ENCODE measurements around the gene SUN2. TPM values are rescaled to one million over a fixed set of nuclear protein-coding genes. Genes with fewer than 3 reads are reported as not detected.

The SUN2 gene
- total RNA-seq, 1 donor from 2014 or later: 209 TPM

DNA sequence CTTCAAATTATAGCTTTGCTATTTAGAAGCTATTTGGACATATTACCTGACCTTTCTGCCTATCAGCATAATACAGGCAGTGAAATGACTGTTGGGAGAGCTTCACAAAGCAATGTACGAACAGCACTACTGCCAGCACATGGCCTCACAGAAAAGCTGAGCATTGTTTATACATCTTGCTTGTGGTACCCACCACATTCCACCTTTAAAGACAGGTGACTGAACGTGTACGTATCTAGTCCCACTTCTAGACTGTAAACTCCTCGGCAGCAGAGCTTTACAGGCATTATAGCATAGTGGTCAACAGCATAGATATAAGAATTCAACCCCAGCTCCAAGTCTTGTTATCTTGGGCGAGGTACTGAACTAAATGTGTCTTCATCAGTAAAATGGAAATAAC is 56.7 kb downstream of the SUN2 start:
- intact Hi-C loops (cut with DNase I): no loop called here
- Histone ChIP-seq H3K4me3 (peak overlapping the region; percentile 79), H3K27me3 (ENCODE audit: low read depth) (no peaks in the 10 kb centered on the region), H3K9me3 (no peaks in the 10 kb centered on the region), H3K4me1 (peaks cover 67% of the 10 kb centered on the region), H3K36me3 (peaks cover 4% of the 10 kb centered on the region), H3K27ac (peak overlapping the region; percentile 98)
- TF ChIP-seq, protein P1, sequence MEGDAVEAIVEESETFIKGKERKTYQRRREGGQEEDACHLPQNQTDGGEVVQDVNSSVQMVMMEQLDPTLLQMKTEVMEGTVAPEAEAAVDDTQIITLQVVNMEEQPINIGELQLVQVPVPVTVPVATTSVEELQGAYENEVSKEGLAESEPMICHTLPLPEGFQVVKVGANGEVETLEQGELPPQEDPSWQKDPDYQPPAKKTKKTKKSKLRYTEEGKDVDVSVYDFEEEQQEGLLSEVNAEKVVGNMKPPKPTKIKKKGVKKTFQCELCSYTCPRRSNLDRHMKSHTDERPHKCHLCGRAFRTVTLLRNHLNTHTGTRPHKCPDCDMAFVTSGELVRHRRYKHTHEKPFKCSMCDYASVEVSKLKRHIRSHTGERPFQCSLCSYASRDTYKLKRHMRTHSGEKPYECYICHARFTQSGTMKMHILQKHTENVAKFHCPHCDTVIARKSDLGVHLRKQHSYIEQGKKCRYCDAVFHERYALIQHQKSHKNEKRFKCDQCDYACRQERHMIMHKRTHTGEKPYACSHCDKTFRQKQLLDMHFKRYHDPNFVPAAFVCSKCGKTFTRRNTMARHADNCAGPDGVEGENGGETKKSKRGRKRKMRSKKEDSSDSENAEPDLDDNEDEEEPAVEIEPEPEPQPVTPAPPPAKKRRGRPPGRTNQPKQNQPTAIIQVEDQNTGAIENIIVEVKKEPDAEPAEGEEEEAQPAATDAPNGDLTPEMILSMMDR (IDR thresholded peaks at IDR 0.05): no peak
- ATAC-seq (no peak), DNase-seq (no peak)

DNA sequence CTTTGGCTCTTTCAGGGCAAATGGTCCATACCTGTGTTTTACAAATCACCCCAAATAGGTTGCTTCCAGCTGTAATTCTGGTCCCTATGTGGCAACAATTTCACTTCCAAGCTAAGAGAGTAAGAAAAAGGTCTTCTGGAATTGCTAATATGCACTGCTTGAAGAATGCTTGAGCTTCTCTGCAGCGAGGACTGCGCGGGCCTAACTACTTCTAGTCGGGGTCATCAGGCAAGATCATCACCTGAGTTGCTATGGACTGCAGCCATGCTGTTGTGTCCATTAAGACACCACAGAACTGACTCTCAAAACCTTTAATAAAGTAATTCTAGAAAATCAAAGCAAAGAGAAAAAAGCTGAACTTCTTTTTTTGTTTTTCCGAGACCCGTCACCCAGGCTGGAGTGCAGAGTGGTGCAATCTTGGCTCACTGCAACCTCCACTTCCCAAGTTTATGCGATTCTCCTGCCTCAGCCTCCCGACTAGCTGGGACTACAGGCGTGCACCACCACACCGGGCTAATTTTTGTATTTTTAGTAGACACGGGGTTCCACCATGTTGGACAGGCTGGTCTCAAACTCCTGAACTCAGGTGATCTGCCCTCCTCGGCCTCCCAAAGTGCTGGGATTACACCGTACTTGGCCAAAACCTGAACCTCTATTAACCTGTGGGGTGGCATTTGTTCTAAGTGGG is 57.2 kb downstream of the SUN2 start:
- DNase-seq (no peak), ATAC-seq (no peak)
- Histone ChIP-seq H3K36me3 (peaks cover 4% of the 10 kb centered on the region), H3K4me1 (peaks cover 73% of the 10 kb centered on the region), H3K4me3 (peak overlapping the region; percentile 79), H3K9me3 (no peaks in the 10 kb centered on the region), H3K27me3 (ENCODE audit: low read depth) (no peaks in the 10 kb centered on the region), H3K27ac (peak overlapping the region; percentile 98)
- intact Hi-C loops (cut with DNase I): no loop called here
- TF ChIP-seq, protein P1 (IDR thresholded peaks at IDR 0.05): no peak

DNA sequence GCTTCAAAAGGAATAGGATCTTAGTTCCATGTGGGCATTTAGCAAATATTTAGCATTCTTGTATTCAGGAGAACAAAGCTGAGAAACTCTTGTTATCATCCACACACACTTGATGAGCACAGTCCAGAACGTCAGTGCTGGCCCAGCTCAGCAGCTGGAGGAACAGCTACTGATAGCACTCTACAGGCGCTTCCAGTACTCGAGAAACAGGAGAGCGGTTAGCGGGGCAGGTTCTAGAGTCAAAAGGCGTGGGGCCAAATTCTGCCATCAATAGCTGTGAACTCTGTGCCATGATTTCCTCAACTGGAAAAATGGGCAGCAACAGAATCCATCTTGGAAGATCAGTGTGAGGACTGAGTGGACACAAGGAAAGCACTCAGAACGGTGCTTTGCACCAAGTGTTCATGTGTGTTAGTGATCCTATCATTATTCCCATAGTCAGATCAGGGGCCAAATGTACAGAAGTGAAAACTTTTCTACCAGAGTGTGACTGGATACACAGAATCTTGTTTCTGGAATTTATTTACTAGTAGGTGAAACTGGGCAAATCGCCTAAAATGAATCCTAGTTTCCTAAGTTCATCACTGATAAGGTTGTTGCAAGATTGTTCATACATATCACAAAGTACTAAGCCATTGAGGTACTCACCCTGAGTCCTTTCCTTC is 58.2 kb downstream of the SUN2 start:
- Histone ChIP-seq H3K4me1 (peaks cover 76% of the 10 kb centered on the region), H3K27me3 (ENCODE audit: low read depth) (no peaks in the 10 kb centered on the region), H3K27ac (peak overlapping the region; percentile 98), H3K9me3 (no peaks in the 10 kb centered on the region), H3K4me3 (peak overlapping the region; percentile 79), H3K36me3 (peaks cover 4% of the 10 kb centered on the region)
- TF ChIP-seq, protein P1 (IDR thresholded peaks at IDR 0.05): no peak
- no peak for DNase-seq
- no peak for ATAC-seq
- intact Hi-C loops (cut with DNase I): no loop called here

DNA sequence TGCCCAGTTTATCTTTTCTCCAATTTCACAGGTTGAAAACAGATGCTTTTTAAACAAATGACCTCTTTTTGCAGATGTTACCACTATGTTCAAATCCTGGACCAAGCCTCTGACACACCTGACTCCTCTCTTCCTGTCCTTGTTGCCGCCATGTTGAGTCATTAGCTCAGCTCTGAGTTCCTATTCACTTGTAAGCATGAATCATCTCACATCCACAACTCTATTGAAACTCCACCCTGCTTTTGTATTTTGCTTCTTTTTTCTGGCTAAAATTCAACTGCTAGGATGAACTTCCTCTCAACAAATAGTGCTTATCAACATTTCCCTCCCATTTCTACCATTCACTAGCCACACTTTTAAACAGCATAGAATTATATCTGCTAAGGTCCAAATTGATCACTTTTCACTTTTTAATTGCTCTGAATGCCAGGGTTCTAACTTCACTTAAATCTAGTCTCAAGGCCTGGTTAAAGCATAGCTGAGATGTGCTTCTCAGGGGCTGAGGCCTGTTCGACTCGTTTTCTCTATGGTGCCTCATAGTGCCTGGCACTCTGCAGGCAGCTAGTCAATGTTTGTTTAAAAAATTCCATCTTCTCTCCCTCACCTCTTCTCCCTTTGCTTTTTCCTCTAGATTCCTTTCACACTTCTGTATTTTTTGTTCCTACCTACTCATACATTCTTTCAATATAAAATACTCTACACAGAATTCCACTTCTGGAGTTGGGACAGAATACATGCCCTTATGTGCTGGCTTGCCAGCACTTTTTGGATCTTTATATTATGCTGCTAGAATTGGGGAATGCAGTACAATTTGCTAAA is 59.0 kb downstream of the SUN2 start:
- peaks cover 11% of the 10 kb centered on the region for H3K36me3 ChIP-seq
- peak overlapping the region; percentile 79 for H3K4me3 ChIP-seq
- no peak for DNase-seq
- no peaks in the 10 kb centered on the region for H3K27me3 ChIP-seq (ENCODE audit: low read depth)
- peak overlapping the region; percentile 98 for H3K27ac ChIP-seq
- H3K4me1 ChIP-seq: peaks cover 74% of the 10 kb centered on the region
- peak in 1 of 2 donors; percentile 27 for ATAC-seq
- no peaks in the 10 kb centered on the region for H3K9me3 ChIP-seq
- TF ChIP-seq, protein P1 (IDR thresholded peaks at IDR 0.05): no peak
- intact Hi-C loops (cut with DNase I): no loop called here

DNA sequence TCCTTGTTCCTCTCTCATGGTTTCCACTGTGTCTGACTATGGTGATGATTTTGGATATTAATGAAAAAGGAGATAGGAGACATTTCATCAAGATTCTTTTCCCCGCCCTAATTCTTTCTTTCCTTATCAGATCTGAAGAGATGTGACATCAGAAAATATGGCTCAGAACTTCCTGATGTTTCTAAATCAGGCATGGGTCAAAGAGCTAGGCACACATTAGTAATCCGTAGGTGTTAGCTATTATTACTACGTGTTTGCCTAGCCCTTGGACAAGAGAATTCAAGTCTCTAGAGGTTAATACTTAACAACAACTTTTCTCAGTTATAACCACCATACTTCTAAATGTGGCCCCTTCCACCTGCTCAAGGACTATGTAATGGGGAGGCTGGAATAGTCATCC is 60.9 kb downstream of the SUN2 start:
- Histone ChIP-seq H3K36me3 (peaks cover 26% of the 10 kb centered on the region), H3K27me3 (ENCODE audit: low read depth) (no peaks in the 10 kb centered on the region), H3K4me1 (peaks cover 68% of the 10 kb centered on the region), H3K4me3 (no peak overlapping the region), H3K27ac (peak overlapping the region; percentile 98), H3K9me3 (no peaks in the 10 kb centered on the region)
- TF ChIP-seq, protein P1 (IDR thresholded peaks at IDR 0.05): no peak
- ATAC-seq (peak; percentile 54 to 62), DNase-seq (no peak)
- intact Hi-C loops (cut with DNase I): no loop called here

All from lower lobe of right lung (tissue), 2 donors.